ENCODE data around the gene HSD17B3. TPM values are rescaled to one million over a fixed set of nuclear protein-coding genes. Genes with fewer than 3 reads are reported as not detected.

HSD17B3 gene
- total RNA-seq, 4 donors from 2014 or later: 1.1 TPM; not detected in 3

DNA sequence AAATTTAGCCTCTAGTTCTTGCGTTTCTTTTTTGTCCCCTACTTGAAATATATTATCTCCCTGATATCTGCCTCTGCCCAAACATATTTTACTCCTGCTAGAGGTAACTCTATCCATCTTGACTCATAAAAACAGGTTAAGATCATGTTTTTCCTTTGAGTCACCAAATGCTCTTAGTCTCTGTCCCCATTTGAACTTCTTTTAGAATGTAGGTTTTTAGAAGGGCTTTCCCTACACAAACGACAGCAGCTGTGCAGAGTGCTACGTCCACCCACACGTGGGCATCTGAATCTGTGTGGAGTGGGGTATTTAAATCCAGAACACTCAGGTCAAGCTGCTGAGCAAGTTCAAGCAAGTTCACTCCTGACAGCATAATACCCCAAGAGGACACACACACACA is 2.2 kb downstream of the HSD17B3 start:
- intact Hi-C loops (cut with DNase I; ENCODE audit: low total_unique reads): no loop called here
- no peak overlapping the region for H3K4me3 ChIP-seq (ENCODE audit: low read depth, poor library complexity, severe bottlenecking)
- DNase-seq (ENCODE audit: low spot score in 2 of 2): no peak
- WGBS, 2 donors: 61 to 75% methylated on average over 4 of the region's 4 CpGs
- TF ChIP-seq, protein P1, sequence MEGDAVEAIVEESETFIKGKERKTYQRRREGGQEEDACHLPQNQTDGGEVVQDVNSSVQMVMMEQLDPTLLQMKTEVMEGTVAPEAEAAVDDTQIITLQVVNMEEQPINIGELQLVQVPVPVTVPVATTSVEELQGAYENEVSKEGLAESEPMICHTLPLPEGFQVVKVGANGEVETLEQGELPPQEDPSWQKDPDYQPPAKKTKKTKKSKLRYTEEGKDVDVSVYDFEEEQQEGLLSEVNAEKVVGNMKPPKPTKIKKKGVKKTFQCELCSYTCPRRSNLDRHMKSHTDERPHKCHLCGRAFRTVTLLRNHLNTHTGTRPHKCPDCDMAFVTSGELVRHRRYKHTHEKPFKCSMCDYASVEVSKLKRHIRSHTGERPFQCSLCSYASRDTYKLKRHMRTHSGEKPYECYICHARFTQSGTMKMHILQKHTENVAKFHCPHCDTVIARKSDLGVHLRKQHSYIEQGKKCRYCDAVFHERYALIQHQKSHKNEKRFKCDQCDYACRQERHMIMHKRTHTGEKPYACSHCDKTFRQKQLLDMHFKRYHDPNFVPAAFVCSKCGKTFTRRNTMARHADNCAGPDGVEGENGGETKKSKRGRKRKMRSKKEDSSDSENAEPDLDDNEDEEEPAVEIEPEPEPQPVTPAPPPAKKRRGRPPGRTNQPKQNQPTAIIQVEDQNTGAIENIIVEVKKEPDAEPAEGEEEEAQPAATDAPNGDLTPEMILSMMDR (IDR thresholded peaks at IDR 0.05): no peak
- no peak for TF ChIP-seq POLR2A (IDR thresholded peaks at IDR 0.05)

DNA sequence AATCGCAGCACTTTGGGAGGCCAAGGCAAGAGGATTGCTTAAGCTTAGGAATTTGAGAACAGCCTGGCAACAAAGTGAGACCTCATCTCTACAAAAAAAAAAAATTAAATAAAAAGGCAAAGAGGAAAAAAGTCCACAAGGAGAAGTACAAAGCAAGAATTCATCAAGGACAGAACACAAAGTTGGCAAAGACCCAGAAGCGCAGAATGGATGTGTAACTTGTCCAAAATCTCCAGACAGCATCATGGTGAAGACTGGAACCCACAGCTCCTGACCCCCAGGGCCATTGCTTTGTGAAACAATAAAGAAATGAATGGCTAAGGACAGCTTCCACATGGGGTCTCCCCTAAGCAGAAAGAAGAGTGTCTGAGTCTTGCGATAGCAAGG is 7.8 kb downstream of the HSD17B3 start:
- intact Hi-C loops (cut with DNase I; ENCODE audit: low total_unique reads): no loop called here
- H3K4me3 ChIP-seq (ENCODE audit: low read depth, poor library complexity, severe bottlenecking): no peak overlapping the region
- no peak for DNase-seq (ENCODE audit: low spot score in 2 of 2)
- 89 to 96% methylated on average over 3 of the region's 3 CpGs for WGBS, 2 donors
- TF ChIP-seq, protein P1 (IDR thresholded peaks at IDR 0.05): no peak
- no peak for TF ChIP-seq POLR2A (IDR thresholded peaks at IDR 0.05)

DNA sequence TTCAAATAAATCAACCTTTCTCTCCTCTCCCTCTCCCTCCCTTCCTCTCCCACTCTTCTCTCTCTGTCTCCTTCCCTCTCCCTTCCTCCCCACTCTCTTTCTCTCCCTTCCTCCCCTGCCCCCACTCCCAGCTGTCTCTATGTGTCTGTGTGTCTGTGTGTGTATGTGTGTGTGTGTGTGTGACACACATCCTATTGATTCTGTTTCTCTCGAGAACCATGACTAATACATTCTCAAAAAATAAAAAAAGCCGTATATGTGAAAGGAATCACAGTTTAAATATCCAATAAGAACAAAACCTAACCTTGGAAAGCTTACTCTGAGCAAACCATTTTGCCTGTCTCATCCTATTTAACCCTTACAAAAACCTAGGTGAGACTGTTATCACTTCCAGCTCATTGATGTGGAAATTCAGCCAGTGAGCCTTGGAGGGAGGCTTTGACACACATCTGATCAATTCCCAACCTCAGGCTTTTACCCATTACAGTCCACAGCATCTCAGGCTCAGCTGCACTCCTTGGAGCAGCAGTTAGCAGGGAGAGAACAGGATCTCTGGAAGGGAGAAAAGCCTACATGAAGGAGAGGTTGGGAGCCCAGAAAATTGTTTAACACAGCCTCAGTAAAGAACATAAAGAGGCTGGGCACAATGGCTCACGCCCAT is 8.3 kb downstream of the HSD17B3 start:
- DNase-seq (ENCODE audit: low spot score in 2 of 2): no peak
- intact Hi-C loops (cut with DNase I; ENCODE audit: low total_unique reads): no loop called here
- 66 to 74% methylated on average over 3 of the region's 3 CpGs for WGBS, 2 donors
- TF ChIP-seq, protein P1 (IDR thresholded peaks at IDR 0.05): no peak
- TF ChIP-seq POLR2A (IDR thresholded peaks at IDR 0.05): no peak
- no peak overlapping the region for H3K4me3 ChIP-seq (ENCODE audit: low read depth, poor library complexity, severe bottlenecking)

DNA sequence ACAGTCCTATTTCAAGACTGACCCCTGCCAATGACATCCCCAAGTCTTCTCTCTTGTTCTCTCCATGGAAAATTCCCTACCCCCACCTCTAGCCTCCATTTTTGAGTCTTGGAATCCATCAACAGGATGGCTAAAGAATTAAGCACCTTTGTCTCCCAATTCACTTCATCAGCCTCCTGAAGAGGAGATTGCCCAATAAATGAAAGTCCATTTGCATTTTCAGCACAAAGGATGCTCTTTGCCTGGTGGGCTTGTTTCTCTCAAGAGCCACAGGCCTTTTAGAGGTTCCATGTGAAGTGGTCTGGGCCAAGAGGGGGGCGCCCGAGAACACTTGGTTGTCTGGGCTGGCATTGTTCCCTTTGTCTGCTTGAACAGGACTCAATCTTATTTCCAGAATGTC is 12.6 kb downstream of the HSD17B3 start:
- TF ChIP-seq, protein P1 (IDR thresholded peaks at IDR 0.05): no peak
- no peak for TF ChIP-seq POLR2A (IDR thresholded peaks at IDR 0.05)
- intact Hi-C loops (cut with DNase I; ENCODE audit: low total_unique reads): loop anchor here (5.0 kb wide), 1 partner anchor 687 kb away; no protein-coding TSS in a partner anchor

DNA sequence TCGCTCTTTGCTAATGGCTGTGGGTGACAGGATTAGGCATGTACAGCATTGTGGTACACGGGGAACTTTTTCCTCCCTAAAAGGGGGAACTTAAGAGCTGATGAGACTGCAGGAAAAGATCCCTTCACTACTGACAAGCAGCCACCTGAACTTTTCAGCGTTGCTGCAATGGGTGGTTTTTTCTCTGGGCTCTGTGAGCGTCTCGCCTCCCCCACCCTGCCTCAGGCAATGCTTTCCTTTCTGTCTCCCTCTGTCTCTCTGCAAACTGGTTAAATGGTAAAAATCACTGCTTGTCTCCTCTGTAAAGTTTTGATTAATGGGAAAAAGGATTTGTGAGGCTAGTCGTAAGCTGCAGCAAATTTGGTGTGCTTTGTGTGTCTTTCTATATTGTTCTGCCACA is 20.3 kb downstream of the HSD17B3 start:
- H3K4me3 ChIP-seq (ENCODE audit: low read depth, poor library complexity, severe bottlenecking): no peak overlapping the region
- no peak for TF ChIP-seq POLR2A (IDR thresholded peaks at IDR 0.05)
- TF ChIP-seq, protein P1 (IDR thresholded peaks at IDR 0.05): no peak
- 63 to 67% methylated on average over 6 of the region's 6 CpGs for WGBS, 2 donors
- no peak for DNase-seq (ENCODE audit: low spot score in 2 of 2)
- intact Hi-C loops (cut with DNase I; ENCODE audit: low total_unique reads): no loop called here

More for the DNA sequence above, 12.6 kb downstream of the HSD17B3 start:
- no peak overlapping the region for H3K4me3 ChIP-seq (ENCODE audit: low read depth, poor library complexity, severe bottlenecking)
- no peak for DNase-seq (ENCODE audit: low spot score in 2 of 2)
- WGBS, 2 donors: 90 to 93% methylated on average over 2 of the region's 2 CpGs

DNA sequence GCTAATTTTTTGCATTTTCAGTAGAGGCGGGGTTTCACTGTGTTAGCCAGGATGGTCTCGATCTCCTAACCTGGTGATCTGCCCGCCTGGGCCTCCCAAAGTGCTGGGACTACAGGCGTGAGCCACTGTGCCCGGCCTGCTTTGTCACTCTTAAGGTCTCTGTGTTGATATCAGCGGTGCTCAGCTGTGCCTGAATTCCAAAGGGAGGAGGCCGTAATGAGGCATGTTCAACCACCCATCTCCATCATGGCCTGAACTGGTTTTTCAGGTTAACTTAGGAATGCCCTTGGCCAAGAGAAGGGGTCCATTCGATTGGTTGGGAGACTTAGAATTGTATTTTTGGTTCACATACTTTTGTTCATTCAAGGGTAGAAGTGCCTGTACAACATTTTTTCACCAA is 22.0 kb downstream of the HSD17B3 start:
- WGBS, 2 donors: 65 to 77% methylated on average over 8 of the region's 8 CpGs
- DNase-seq (ENCODE audit: low spot score in 2 of 2): no peak
- TF ChIP-seq, protein P1 (IDR thresholded peaks at IDR 0.05): no peak
- TF ChIP-seq POLR2A (IDR thresholded peaks at IDR 0.05): no peak
- intact Hi-C loops (cut with DNase I; ENCODE audit: low total_unique reads): no loop called here
- no peak overlapping the region for H3K4me3 ChIP-seq (ENCODE audit: low read depth, poor library complexity, severe bottlenecking)
